ENCODE data around the gene COMMD10.

COMMD10 gene

DNA sequence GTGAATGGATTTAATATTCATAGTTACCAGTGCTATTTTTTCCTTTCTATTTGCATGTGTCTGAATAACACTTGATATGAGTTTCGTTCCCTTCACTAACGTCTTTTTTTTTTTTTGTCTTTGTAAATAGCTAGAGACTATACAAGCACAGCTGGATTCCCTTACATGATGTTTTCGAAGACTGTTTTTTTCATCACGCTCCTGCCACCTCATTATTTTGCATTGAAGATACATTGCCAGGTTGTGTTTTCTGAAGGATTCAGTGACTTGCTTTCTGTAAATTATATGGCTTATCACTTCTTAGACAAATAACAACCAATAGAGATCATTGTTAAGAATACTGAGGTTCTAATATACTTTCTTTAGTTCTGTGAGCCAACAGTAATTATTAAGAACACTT, 207.5 kb downstream of the COMMD10 start:
- Histone ChIP-seq H2AFZ (ENCODE audit: low read depth, low read length) (no peak overlapping the region), H3K27me3 (ENCODE audit: insufficient read depth, low read length) (no peaks in the 10 kb centered on the region), H3K9me3 (ENCODE audit: low read length) (no peaks in the 10 kb centered on the region), H3K36me3 (ENCODE audit: insufficient read depth, low read length) (no peaks in the 10 kb centered on the region), H3K4me1 (ENCODE audit: insufficient read depth, low read length) (no peaks in the 10 kb centered on the region), H3K4me3 (ENCODE audit: low read length) (no peak overlapping the region)

DNA sequence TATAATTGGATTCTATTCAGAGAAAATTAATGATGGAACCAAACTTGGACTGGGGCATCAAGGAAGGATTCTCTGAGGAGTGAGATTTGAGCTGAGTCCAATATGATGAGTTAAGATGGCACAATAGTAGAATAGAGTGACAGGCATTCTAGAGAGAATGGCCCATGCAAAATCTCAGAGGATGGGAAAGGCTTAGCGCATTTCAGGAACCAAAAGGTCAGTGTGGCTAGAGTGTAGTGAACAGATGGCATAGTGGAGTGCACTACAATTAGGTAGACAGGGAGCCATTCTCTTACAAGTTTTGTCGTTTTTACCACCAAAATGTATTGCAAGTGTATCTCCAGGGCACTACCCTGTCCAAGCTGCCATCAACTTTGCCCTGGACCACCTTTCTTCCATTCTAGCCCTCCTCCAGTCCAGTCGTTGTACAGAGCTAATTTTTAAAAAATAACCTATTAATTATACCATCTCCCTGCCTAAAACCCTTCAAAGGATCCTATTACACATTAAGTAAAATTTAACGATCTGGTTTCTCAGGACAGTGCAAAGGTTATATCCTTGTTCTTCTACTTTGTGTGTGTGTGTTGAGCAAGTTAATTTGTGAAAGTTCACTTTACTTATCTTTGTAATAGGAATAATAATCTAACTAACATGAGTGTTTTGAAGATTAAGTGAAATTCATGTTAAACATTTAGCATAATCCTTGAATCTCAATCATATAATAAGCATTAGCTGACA, 211.7 kb downstream of the COMMD10 start:
- Histone ChIP-seq H3K4me1 (ENCODE audit: insufficient read depth, low read length) (no peaks in the 10 kb centered on the region), H3K4me3 (ENCODE audit: low read length) (no peak overlapping the region)

DNA sequence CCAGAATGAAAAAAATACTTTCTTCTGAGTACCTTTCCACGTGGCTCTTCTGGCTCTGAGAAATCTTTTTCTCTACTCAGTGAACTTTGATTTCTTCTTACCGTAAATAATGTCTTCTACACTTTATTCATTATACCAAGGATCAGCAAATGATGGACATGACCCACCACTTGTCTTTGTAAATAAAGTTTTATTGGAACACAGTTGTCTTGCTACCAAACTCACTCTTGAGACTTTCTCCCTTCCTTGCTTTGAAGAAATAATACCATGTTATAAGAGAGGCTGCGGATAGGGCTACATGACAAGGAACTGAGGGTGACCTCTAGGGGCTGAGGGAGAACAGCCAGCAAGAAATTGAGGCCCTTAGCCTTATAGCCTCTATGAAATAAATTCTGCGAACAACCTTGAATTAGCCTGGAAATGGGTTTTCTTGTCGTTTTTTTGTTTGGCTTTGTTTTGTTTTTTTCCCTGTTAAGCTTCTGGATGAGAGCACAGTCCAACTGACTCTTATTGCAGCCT, 212.5 kb downstream of the COMMD10 start:
- Histone ChIP-seq H3K9me3 (ENCODE audit: low read length) (no peaks in the 10 kb centered on the region), H2AFZ (ENCODE audit: low read depth, low read length) (no peak overlapping the region), H3K36me3 (ENCODE audit: insufficient read depth, low read length) (no peaks in the 10 kb centered on the region), H3K27me3 (ENCODE audit: insufficient read depth, low read length) (no peaks in the 10 kb centered on the region), H3K4me3 (ENCODE audit: low read length) (no peak overlapping the region), H3K4me1 (ENCODE audit: insufficient read depth, low read length) (no peaks in the 10 kb centered on the region)

More for the DNA sequence above, 211.7 kb downstream of the COMMD10 start:
- no peaks in the 10 kb centered on the region for H3K9me3 ChIP-seq (ENCODE audit: low read length)
- H3K36me3 ChIP-seq (ENCODE audit: insufficient read depth, low read length): no peaks in the 10 kb centered on the region
- no peaks in the 10 kb centered on the region for H3K27me3 ChIP-seq (ENCODE audit: insufficient read depth, low read length)
- H2AFZ ChIP-seq (ENCODE audit: low read depth, low read length): no peak overlapping the region

DNA sequence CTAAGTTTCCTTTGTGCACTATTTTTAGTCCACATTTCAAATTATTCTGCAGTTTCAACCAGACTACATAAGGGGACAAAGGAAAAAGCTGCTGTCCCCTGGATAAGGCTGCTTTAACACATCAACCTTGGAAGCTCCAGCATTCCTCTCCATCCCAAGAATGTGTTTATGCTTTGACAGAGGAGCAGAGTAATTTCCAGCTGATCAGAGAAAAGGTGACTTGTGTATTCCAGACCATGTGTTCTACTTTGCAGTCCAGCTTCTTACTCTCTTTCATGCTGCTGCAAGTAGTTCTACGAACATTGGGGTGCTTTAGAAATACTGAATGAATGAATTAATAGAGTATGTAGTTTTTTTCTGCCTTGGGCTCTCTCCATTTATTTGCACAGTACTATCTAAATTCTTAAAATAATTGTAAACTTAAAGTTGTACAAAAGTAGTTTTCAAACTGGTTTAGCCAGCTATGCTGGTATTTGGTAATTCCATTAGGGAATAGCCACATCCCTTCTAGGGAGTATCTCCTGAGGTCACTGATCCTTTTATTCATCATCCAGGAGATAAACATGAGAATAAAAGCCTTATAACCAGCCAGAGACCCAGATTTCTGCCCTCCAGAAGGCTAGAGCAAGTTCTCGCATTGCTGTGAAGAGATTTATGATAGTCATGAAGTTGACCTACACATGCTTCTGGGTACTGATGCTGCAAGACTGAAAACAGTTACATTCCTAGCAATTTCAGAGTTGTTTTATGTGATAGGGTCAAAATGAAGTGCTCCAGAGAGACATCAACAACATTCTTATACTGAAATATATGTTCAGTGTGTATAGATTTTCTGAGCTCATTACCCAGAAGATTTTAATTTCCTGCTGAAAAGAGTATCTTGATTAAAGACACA, 215.2 kb downstream of the COMMD10 start:
- H3K9me3 ChIP-seq (ENCODE audit: low read length): peaks cover 3% of the 10 kb centered on the region
- no peak overlapping the region for H2AFZ ChIP-seq (ENCODE audit: low read depth, low read length)
- no peaks in the 10 kb centered on the region for H3K27me3 ChIP-seq (ENCODE audit: insufficient read depth, low read length)
- no peaks in the 10 kb centered on the region for H3K4me1 ChIP-seq (ENCODE audit: insufficient read depth, low read length)
- no peak overlapping the region for H3K4me3 ChIP-seq (ENCODE audit: low read length)
- peaks cover 16% of the 10 kb centered on the region for H3K36me3 ChIP-seq (ENCODE audit: insufficient read depth, low read length)

DNA sequence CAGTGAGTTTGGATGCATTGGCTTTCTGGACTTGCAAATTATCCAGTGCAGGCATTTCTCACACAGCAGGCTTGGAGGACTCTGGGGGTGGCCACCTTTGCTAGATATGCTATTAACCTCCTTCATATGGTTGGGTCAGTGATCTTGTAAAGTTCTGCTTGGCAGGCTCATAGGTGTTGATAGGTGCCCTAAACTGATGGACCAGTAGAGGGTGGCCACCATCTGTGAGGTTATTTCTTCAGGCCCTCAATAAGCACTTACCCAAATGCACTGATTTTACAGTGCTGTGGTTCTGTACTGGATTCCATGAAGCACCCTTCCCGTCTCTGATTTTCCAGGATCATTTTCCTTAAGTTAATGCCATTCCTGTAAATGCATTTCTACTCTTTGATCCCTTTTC, 216.3 kb downstream of the COMMD10 start:
- Histone ChIP-seq H3K9me3 (ENCODE audit: low read length) (peaks cover 7% of the 10 kb centered on the region), H3K36me3 (ENCODE audit: insufficient read depth, low read length) (peaks cover 19% of the 10 kb centered on the region), H3K4me3 (ENCODE audit: low read length) (no peak overlapping the region), H2AFZ (ENCODE audit: low read depth, low read length) (no peak overlapping the region), H3K4me1 (ENCODE audit: insufficient read depth, low read length) (no peaks in the 10 kb centered on the region), H3K27me3 (ENCODE audit: insufficient read depth, low read length) (no peaks in the 10 kb centered on the region)

DNA sequence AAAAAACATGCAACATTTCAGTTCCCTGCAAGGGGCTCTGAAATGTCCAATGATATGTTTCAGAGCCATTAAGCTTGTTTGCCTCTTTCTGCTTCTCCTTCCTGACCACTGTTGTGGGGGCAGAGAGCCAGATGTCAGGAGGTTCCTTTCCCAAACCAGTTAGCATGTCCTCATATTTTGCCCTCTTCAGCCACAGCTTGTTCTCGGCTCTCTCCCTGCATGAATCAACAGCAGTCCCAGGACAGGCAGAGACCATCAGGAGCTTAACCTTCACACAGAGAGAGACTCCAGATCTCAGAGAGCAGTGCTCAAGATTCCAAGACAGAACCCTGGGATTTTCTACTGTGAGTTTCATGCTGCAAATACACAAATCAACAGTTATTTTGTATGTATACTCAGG, 218.5 kb downstream of the COMMD10 start:
- H3K36me3 ChIP-seq (ENCODE audit: insufficient read depth, low read length): peaks cover 19% of the 10 kb centered on the region
- no peak overlapping the region for H2AFZ ChIP-seq (ENCODE audit: low read depth, low read length)
- H3K27me3 ChIP-seq (ENCODE audit: insufficient read depth, low read length): no peaks in the 10 kb centered on the region
- no peaks in the 10 kb centered on the region for H3K4me1 ChIP-seq (ENCODE audit: insufficient read depth, low read length)
- H3K9me3 ChIP-seq (ENCODE audit: low read length): peaks cover 7% of the 10 kb centered on the region
- no peak overlapping the region for H3K4me3 ChIP-seq (ENCODE audit: low read length)

DNA sequence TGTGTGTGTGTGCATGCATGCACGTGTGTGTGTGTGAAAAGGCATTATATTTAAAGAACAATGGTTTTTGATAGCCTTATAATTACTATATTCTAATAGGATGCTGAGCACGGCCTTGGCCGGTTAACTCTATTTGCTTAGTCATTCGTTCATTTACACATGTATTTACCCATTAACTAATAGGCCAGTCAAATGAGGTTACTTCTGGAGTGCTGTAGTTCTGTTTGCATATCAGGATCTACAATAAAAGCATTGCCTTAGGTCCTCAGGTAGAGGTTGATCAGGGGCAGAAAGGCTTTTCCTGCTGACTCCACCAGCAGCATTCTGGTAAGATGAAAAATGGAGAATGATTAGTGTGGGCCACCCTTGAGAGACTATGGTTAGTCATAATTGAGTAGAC, 219.0 kb downstream of the COMMD10 start:
- Histone ChIP-seq H3K4me3 (ENCODE audit: low read length) (no peak overlapping the region), H3K9me3 (ENCODE audit: low read length) (peaks cover 7% of the 10 kb centered on the region), H3K4me1 (ENCODE audit: insufficient read depth, low read length) (no peaks in the 10 kb centered on the region), H3K36me3 (ENCODE audit: insufficient read depth, low read length) (peaks cover 19% of the 10 kb centered on the region), H3K27me3 (ENCODE audit: insufficient read depth, low read length) (no peaks in the 10 kb centered on the region), H2AFZ (ENCODE audit: low read depth, low read length) (no peak overlapping the region)

DNA sequence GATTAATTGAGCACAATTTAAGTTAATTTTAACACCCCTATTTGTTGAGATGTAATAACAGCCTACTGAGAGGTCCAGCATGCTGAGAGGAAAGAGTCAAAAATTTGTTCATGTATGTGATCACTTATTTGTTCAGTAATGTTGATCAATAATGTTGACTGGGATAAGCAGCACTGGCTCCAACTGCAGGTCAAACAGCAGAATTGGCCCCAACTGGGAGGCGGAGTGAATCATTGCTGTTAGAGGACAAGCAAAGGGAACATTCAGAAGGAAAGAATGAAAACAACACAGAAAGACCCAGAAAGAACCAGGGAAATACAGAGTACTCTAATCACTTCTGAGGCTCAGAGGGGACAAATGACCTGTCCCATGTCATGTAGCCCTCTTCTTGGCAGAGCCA, 221.1 kb downstream of the COMMD10 start:
- H3K27me3 ChIP-seq (ENCODE audit: insufficient read depth, low read length): no peaks in the 10 kb centered on the region
- H3K36me3 ChIP-seq (ENCODE audit: insufficient read depth, low read length): peaks cover 19% of the 10 kb centered on the region
- H2AFZ ChIP-seq (ENCODE audit: low read depth, low read length): no peak overlapping the region

DNA sequence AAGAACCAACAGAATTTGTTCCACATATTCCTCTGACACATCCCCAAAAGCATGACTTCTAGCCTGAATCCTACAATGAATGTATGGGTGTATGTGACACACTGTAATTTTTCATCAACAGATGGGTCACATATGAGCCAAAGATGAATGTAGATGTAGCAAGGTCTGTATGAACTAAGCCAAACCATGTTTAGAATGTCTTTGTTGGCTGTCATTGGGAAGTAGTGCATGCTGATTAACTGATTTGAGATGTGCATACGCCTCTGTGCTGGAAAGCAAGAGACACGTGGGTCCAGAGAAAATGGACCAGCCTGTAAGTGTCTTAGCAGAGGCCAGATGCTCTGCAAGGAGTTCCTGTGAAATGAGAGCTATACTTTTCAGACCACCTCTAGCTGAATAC, 222.0 kb downstream of the COMMD10 start:
- Histone ChIP-seq H2AFZ (ENCODE audit: low read depth, low read length) (no peak overlapping the region), H3K4me3 (ENCODE audit: low read length) (no peak overlapping the region), H3K4me1 (ENCODE audit: insufficient read depth, low read length) (no peaks in the 10 kb centered on the region), H3K9me3 (ENCODE audit: low read length) (peaks cover 10% of the 10 kb centered on the region), H3K27me3 (ENCODE audit: insufficient read depth, low read length) (no peaks in the 10 kb centered on the region), H3K36me3 (ENCODE audit: insufficient read depth, low read length) (peaks cover 19% of the 10 kb centered on the region)

More for the DNA sequence above, 221.1 kb downstream of the COMMD10 start:
- no peak overlapping the region for H3K4me3 ChIP-seq (ENCODE audit: low read length)
- H3K4me1 ChIP-seq (ENCODE audit: insufficient read depth, low read length): no peaks in the 10 kb centered on the region
- H3K9me3 ChIP-seq (ENCODE audit: low read length): peaks cover 10% of the 10 kb centered on the region

DNA sequence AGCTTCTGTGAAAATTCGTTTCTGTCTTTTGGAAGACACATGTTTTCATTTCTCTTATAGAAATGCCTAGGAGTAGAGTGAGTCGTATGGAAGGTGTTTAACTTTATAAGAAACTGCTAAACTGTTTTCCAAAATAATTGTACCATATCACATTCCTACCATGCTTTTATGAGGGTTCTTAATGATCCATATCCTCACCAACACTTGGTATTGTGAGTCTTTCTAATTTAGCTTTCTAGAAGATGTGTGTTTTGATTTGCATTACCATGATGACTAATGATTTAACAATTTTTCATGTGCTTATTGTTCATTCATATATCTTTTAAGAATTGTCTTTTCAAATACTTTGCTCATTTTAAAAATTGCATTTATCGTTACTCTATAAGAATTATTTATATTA, 223.6 kb downstream of the COMMD10 start:
- Histone ChIP-seq H2AFZ (ENCODE audit: low read depth, low read length) (no peak overlapping the region), H3K36me3 (ENCODE audit: insufficient read depth, low read length) (peaks cover 12% of the 10 kb centered on the region), H3K9me3 (ENCODE audit: low read length) (peaks cover 10% of the 10 kb centered on the region), H3K27me3 (ENCODE audit: insufficient read depth, low read length) (no peaks in the 10 kb centered on the region), H3K4me1 (ENCODE audit: insufficient read depth, low read length) (no peaks in the 10 kb centered on the region), H3K4me3 (ENCODE audit: low read length) (no peak overlapping the region)

DNA sequence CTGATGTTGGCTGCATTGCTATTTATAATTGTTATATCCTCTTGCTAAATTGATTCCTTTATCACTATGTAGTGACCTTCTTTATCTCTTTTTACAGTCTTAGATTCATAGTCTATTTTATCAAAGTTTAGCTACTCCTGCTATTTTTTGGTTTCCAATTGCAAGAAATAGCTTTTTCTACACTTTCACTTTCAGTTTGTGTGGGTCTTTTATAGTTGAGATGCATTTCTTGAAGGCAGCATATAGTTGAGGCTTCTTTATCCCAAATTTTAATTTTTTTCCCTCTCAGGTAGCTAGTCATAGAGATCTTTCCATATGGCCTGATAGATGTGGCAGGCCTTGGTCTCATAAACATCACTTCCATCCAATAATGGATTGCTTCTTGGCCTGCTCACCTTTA, 228.5 kb downstream of the COMMD10 start:
- Histone ChIP-seq H3K9me3 (ENCODE audit: low read length) (peaks cover 6% of the 10 kb centered on the region), H3K36me3 (ENCODE audit: insufficient read depth, low read length) (no peaks in the 10 kb centered on the region), H3K4me1 (ENCODE audit: insufficient read depth, low read length) (no peaks in the 10 kb centered on the region), H3K4me3 (ENCODE audit: low read length) (no peak overlapping the region), H2AFZ (ENCODE audit: low read depth, low read length) (no peak overlapping the region), H3K27me3 (ENCODE audit: insufficient read depth, low read length) (no peaks in the 10 kb centered on the region)

DNA sequence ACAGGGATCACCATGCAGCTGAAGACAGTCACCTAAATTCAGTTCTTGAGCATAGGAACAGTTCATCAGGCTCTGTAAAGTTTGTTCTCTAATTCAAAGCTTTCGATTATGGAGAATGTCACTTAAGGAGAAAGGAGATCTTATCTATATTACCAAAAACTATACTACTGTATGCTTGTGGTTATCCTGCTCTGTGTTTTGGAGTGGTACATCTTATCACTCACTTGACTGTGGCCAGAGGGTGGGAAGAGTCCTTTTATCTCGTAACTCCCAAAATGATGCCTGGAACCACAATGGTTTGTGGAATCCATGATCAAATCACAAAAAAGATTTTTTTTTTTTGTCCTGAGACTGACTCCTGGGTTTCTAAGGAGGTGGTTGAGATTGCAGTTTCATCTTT, 230.7 kb downstream of the COMMD10 start:
- peaks cover 2% of the 10 kb centered on the region for H3K36me3 ChIP-seq (ENCODE audit: insufficient read depth, low read length)
- peaks cover 3% of the 10 kb centered on the region for H3K9me3 ChIP-seq (ENCODE audit: low read length)
- no peaks in the 10 kb centered on the region for H3K27me3 ChIP-seq (ENCODE audit: insufficient read depth, low read length)
- H2AFZ ChIP-seq (ENCODE audit: low read depth, low read length): no peak overlapping the region
- no peak overlapping the region for H3K4me3 ChIP-seq (ENCODE audit: low read length)
- H3K4me1 ChIP-seq (ENCODE audit: insufficient read depth, low read length): no peaks in the 10 kb centered on the region

DNA sequence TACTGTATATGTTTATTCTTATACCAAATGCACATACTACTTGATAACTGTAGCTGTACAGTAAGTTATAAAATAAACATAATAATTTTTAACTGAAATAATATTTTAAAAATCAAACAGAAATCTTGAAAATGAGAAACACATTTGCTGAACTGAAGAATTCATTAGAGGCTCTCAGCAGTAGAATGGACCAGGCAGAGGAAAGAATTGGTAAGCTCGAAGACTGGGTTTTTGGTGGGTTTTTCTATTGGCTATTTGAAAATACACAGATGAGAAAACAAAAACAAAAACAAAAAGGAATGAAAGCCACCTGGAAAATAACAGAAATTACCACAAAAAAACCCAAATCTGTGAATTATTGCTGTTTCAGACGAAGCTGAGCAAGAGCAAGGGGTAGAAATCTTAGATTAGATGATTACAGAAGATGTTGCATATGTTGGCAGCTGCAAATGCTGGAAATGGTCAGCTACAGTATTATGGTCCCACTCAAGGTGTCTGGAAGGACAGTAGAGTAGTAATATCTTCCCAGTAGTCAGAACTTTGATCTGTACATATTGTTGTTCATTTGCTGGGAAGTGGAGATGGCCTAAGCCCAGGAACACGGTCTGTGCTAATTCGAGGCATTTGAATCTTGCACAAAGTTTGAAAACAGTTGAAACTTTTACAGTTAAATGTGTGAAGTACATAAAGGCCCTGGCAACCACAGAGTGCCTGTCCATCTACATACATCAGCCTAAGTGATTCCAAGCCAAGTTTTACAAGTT, 233.4 kb downstream of the COMMD10 start:
- H3K9me3 ChIP-seq (ENCODE audit: low read length): peaks cover 3% of the 10 kb centered on the region
- H3K27me3 ChIP-seq (ENCODE audit: insufficient read depth, low read length): no peaks in the 10 kb centered on the region
- no peak overlapping the region for H2AFZ ChIP-seq (ENCODE audit: low read depth, low read length)
- no peaks in the 10 kb centered on the region for H3K4me1 ChIP-seq (ENCODE audit: insufficient read depth, low read length)
- no peak overlapping the region for H3K4me3 ChIP-seq (ENCODE audit: low read length)
- H3K36me3 ChIP-seq (ENCODE audit: insufficient read depth, low read length): peaks cover 2% of the 10 kb centered on the region

Measured in neuron (in vitro differentiated cells).